Left cardiac atrium (tissue), 4 donors: ENCODE measurements around the gene NOTCH1. TPM values are rescaled to one million over a fixed set of nuclear protein-coding genes. Genes with fewer than 3 reads are reported as not detected.

Experiments used
- ATAC-seq, 2 donors: fragments of 200-7000 bp; cut with Tn5 transposase; one replicate each; pipeline ENCODE4 v1.9.1; 2020; ENCODE audit warnings: mild to moderate bottlenecking in 2 of 2, moderate library complexity in 2 of 2
- DNase-seq: peaks from one replicate; pipeline ENCODE4 v3.0.0-alpha.2; 2020
- intact Hi-C, 2 donors: fragments of 100-400 bp; cut with DNase I; formaldehyde crosslinking; loops; one replicate each; pipeline versions ENCODE4 v1.14.1 to v1.15.1; 2022 to 2023
- total RNA-seq, 2 donors: library from RNA; stranded (reverse); fragmentation: NEBNext Ultra II Directional; extraction: Animal tissue kit (Norgen Biotek cat#: 25700); gene quantifications; one replicate each; pipeline ENCODE4 v1.2.1, GENCODE V29; 2021
- donor health status: DM: no; HTN: yes; CAD: no.
- donor health status: DM: no; HTN: yes; CAD: no; lungs with severe emphysema.
- donor health status: DM: yes; HTN: yes; CAD: no.
- donor health status: Dilated cardiomyopathy.

Gene NOTCH1
- total RNA-seq, 2 donors from 2014 or later: 22.7 to 36.0 TPM

- peak; percentile 60 to 65 for ATAC-seq
- DNase-seq: peak; percentile 93
- intact Hi-C loops: no loop called here
Observed at GRCh38 chr9:136511670-136512592, 33.9 kb downstream of the NOTCH1 start.

GRCh38 chr9:136511144-136511669 lies 34.6 kb downstream of the NOTCH1 start:
- no peak for DNase-seq
- ATAC-seq: no peak
- intact Hi-C loops: no loop called here

GRCh38 chr9:136510561-136510960 lies 35.3 kb downstream of the NOTCH1 start:
- DNase-seq (no peak), ATAC-seq (no peak)
- intact Hi-C loops: no loop called here

- intact Hi-C loops: no loop called here
- DNase-seq: no peak
- no peak for ATAC-seq
Observed at GRCh38 chr9:136509549-136509948, 36.3 kb downstream of the NOTCH1 start.

GRCh38 chr9:136508729-136509500 lies 36.9 kb downstream of the NOTCH1 start:
- no peak for DNase-seq
- intact Hi-C loops: no loop called here
- no peak for ATAC-seq

GRCh38 chr9:136507992-136508375 lies 37.9 kb downstream of the NOTCH1 start:
- DNase-seq: no peak
- no peak for ATAC-seq
- intact Hi-C loops: no loop called here

GRCh38 chr9:136507221-136507991 lies 38.4 kb downstream of the NOTCH1 start:
- no peak for ATAC-seq
- intact Hi-C loops: no loop called here
- no peak for DNase-seq

GRCh38 chr9:136506425-136506824 lies 39.4 kb downstream of the NOTCH1 start:
- intact Hi-C loops: no loop called here

GRCh38 chr9:136505406-136506403 lies 40.1 kb downstream of the NOTCH1 start:
- no peak for ATAC-seq
- DNase-seq: no peak
- intact Hi-C loops: no loop called here

More at GRCh38 chr9:136506425-136506824, 39.4 kb downstream of the NOTCH1 start:
- ATAC-seq: no peak
- no peak for DNase-seq

GRCh38 chr9:136504512-136505348 lies 41.1 kb downstream of the NOTCH1 start:
- intact Hi-C loops: no loop called here
- ATAC-seq (no peak), DNase-seq (no peak)

GRCh38 chr9:136502940-136503550 lies 42.8 kb downstream of the NOTCH1 start:
- ATAC-seq (no peak), DNase-seq (no peak)
- intact Hi-C loops: no loop called here

- no peak for DNase-seq
- no peak for ATAC-seq
- intact Hi-C loops: no loop called here
Observed at GRCh38 chr9:136502196-136502595, 43.7 kb downstream of the NOTCH1 start.

GRCh38 chr9:136501686-136502085 lies 44.2 kb downstream of the NOTCH1 start:
- intact Hi-C loops: no loop called here
- ATAC-seq (no peak), DNase-seq (no peak)

- ATAC-seq: no peak
- no peak for DNase-seq
- intact Hi-C loops: loop anchor here (10.0 kb wide), 1 partner anchor 45 kb away; the partner anchor contains the start of gene NOTCH1 (in 2 of the 2)
Observed at GRCh38 chr9:136499935-136500910, 45.6 kb downstream of the NOTCH1 start.
